Glomerular visceral epithelial cell (primary cell): ENCODE measurements around the gene TBCC.

ENCODE experiments used
- DNase-seq: peaks from one replicate; pipeline ENCODE4 v3.0.0-alpha.2; 2016; ENCODE audit errors: extremely low spot score

Gene TBCC

GRCh38 chr6:42769836-42770235 lies 23.9 kb upstream of the TBCC start:
- DNase-seq = no peak

DNA sequence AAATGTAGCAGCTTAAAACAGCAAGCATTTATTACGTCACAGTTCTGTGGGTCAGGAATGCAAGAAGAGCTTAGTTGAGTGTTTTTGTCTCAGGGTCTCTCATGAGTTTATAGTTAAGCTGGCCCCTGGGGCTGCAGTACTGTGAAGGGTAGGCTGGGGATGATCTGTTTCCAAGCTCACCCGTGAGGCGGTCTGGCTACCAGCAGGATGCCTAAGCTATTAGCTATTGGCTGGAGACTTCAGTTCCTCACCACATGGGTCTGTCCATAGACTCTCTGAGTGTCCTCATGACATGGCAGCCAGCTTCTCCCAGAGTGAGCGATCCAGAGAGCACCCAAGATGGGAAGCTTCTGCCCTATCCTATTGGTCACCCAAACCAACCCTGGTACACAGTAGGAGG lies 23.1 kb upstream of the TBCC start:
- no peak for DNase-seq

DNA sequence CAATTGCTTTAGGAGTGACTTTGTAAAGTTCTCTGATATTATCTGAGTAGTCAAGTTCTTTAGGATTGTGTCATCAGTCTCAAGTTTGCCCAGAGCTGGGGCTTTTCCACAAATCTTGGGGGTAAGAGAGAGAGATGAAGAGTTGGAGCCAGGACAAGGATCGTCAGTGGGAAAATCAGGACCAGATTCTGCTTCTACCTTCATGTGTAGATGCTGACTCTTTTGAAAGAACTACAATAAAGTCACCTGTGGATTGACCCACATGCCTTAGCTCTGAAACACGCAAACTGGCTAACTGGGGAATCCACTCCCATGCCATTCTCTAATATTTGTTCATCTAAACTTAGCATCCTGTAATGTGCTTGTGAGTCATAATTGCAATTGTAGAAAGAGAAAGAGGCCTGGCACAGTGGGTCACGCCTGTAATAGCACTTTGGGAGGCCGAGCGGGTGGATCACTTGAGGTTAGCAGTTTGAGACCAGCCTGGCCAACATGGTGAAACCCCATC lies 20.3 kb upstream of the TBCC start:
- peak; percentile 44 for DNase-seq

GRCh38 chr6:42764911-42765648 lies 19.2 kb upstream of the TBCC start:
- no peak for DNase-seq

DNA sequence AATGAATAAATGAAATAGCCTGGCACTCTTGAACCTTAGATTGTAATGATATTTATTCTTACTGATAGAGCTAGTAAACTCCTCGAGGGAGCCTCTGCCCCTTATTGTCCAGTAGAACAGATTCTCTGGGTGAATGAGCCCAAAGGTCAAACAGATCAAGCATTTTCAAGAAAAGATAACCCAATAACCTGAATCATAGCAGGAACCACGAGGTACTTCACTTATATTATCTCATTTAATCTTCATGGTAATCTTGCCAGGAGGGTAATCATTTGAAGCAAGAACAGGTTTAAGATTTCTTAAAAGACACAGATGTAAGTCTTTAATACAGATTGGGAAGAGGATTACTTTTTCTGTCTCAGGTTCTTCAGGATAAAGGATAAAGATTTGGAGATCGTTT lies 17.0 kb upstream of the TBCC start:
- no peak for DNase-seq

- no peak for DNase-seq
Observed at GRCh38 chr6:42762426-42762859, 16.5 kb upstream of the TBCC start.

DNA sequence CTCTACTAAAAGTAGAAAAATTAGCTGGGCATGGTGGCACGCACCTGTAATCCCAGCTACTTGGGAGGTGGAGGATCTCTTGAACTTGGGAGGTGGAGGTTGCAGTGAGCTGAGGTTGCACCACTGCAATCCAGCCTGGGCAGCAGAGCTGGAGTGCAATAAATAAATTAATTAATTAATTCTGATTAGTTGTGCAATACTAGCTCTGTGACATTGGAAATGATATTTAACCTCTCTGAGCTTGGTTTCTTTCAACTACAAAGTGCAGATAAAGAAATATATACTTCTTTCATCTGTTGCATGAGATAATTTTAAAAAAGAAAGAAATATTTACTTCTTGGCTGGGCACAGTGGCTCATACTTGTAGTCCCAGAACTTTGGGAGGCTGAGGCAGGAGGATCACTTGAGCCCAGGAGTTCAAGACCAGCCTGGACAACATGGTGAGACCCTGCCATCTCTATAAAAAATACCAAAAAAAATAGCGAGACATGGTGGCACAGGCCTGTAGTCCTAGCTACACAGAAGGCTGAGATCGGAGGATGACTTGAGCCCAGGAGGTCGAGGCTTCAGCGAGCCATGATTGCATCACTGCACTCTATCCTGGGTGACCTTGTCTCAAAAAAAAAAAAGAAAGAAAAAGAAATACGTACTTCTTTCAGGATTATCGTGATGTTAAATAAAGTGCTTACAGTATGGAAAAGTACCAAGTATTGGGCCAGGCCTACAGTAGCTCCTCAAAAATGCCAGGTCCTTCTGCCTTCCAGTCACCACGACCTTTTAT lies 15.6 kb upstream of the TBCC start:
- DNase-seq = no peak

DNA sequence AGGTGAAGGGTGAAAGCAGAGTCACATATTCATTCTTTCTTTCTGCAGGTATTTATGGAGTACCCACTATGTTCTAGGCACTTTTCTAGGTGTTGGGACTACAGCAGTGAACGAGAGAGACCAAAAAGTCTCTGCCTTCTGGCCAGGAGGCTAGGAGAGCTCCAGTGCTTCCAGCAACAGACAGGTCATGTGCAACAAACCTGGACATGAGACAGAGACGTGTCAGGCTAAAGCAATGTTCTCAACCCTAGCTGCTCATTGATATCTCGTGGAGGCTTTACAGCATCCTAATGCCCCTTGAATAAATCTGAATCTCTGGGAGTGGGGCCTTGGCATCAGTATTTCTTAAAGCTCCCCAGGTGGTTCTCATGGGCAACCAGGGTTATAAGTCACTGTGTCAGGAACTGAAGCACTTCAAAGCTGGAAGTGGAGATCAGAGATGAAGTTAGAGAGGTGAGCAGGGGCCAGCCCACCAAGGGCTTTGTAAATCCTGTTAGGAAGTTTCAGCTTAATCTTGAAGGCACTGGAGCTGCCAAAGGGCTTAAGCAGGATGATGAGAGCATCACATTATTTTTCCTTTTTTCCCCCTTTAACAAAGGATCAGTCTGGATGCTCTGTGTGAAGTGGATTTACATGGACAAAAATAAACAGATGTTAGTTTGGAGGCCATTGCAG lies 13.0 kb upstream of the TBCC start:
- no peak for DNase-seq

DNA sequence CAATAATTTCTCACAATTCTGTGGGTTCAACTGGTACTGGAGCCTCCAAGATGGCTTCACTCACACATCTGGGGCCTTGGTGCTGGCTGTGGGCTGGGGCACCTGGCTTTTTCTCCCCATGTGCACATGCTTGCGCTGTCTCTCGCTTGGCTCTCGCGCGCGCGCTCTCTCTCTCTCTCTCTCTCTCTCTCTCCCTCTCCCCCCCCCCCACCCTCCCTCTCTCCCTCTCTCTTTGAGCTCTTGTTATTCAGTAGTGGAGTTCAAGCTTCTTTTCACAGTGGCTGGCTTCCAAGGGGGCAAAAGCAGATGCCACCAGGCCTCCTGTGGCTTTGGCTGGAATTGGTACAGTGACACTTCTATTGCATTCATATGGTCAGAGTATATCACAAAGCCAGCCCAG lies 10.8 kb upstream of the TBCC start:
- no peak for DNase-seq

DNA sequence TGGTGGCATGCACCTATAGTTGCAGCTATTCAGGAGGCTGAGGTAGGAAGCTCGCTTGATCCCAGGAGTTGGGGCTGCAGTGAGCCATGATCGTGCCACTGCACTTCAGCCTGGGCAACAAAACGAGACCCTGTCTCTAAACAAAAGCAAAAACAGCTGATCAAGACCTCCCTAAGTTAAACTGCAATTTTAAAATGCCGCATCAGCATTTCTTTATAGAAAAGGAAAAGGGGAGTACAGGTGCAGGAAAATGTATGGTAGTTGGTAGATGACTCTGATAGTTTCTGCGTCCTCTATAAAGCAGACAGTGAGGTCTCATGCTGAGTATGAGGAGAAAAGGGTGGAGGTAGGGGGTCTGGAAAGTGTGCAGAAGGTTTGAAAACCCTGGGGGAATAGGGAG lies 8.9 kb upstream of the TBCC start:
- DNase-seq = no peak

- DNase-seq = no peak
Observed at GRCh38 chr6:42751055-42751454, 5.2 kb upstream of the TBCC start.

DNA sequence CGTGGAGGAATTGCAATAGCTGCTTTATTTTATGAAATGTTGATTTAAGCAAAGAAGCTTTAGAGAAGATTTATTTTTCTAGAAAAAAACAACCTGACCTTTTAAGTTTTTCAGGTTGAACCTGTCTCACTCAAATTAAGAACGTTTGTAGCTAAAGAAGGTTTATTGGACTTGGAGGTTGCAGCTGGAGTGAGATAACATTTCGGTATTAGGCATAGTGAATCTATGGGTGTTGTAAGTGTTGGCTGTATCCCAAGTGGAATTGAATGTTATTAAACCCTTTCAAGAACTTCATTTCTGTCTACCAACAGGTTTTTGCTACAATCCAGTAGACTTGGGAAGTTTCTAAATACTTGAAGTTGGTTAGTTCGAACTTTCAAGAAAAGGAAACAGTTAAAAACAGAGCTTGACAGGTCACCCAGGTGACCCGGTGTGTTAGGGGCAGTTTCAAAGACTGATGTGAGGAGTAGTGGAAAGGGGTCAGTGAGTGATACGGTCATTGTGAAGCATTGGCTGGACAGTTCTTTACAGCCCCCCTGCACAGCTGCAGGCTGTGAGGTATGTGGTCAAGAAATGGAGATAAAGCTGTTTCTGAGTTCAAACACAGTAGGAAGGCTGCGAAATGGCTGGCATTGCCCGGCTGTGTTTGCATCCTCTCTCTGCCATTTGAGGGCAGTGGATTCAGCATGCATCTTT lies 2.4 kb upstream of the TBCC start:
- no peak for DNase-seq

- DNase-seq = peak; percentile 96
Observed at GRCh38 chr6:42746463-42747391, 824 bp upstream of the TBCC start.

- peak; percentile 52 for DNase-seq
Observed at GRCh38 chr6:42745083-42745639, 742 bp downstream of the TBCC start.

GRCh38 chr6:42744351-42744893 lies 1.5 kb downstream of the TBCC start:
- no peak for DNase-seq

GRCh38 chr6:42742116-42742894 lies 3.6 kb downstream of the TBCC start:
- DNase-seq = peak; percentile 54

DNA sequence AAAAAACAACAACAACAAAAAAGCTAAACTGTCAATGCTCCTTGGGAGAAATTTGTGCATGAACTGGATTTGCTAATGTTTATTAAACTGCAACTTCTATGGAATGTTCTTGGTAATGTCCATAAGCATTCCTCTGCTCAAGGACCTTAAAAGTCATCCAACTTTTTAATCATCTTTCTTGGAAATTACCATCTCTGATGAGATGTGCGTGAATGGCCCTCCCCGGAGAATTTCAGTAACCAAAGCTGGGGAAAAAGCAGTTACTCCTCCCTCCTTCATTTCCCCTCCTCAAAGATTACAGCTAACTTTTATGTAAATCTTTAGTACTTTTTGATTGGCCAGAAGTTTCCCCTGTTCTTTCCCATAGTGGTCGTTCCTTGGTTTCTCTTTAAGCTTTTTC lies 5.2 kb downstream of the TBCC start:
- DNase-seq = no peak

GRCh38 chr6:42735976-42736375 lies 9.9 kb downstream of the TBCC start:
- peak; percentile 70 for DNase-seq

- peak; percentile 89 for DNase-seq
Observed at GRCh38 chr6:42733867-42734481, 11.9 kb downstream of the TBCC start.
